Activated naive CD4-positive, alpha-beta T cell treated with anti-CD3 and anti-CD28 coated beads, Interleukin-2, amount 50 U/mL, for 24 hours (primary cell): Measurements from ENCODE around the gene AXIN1.
"Not testable (repeated sequence)": the region's sequence is repeated elsewhere in the genome, so short reads cannot be mapped to it uniquely, and the experiment has no call there.

Source experiments
- H3K27ac Mint-ChIP-seq: one replicate; pipeline ENCODE4 v1.8.0; 2021; ENCODE audit warnings: mild to moderate bottlenecking, mixed read lengths
- H3K27me3 Mint-ChIP-seq: one replicate; pipeline ENCODE4 v1.8.0; 2021; ENCODE audit warnings: mixed read lengths
- H3K36me3 Mint-ChIP-seq: one replicate; pipeline ENCODE4 v1.8.0; 2021; ENCODE audit warnings: mixed read lengths
- H3K4me1 Mint-ChIP-seq: one replicate; pipeline ENCODE4 v1.8.0; 2021; ENCODE audit warnings: mixed read lengths
- H3K4me3 Mint-ChIP-seq: one replicate; pipeline ENCODE4 v1.8.0; 2021; ENCODE audit warnings: mild to moderate bottlenecking, mixed read lengths
- H3K9me3 Mint-ChIP-seq: one replicate; pipeline ENCODE4 v1.8.0; 2021; ENCODE audit warnings: mixed read lengths

The AXIN1 gene

DNA sequence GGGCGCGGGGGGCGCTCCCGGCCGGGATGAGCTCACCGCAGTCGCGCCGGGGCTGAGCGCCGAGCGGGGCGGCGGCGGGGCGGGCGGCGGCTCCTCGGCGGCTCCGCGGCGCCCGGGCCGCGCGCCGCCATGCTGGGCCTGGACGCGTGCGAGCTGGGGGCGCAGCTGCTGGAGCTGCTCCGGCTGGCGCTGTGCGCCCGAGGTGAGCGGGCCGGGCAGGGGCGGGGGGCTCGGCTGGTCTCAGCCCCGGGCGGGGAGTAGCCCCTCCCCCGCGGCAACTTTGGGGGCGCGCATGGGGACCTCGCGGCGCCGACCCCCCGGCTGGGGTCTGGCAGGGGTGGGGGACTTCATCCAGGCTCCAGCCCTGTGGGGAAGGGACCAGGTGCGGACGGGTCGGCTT, 72.0 kb downstream of the AXIN1 start, which contains the start of gene ARHGDIG:
Gene ARHGDIG (plus strand): TSS at position 40 of the 400 bp plus-strand sequence. CDS start 90 bp downstream, at position 130.
- Mint-ChIP-seq H3K4me3 (no peak within 1 kb of the TSS), H3K36me3 (no peaks in the 10 kb centered on the region), H3K27me3 (peaks cover 9% of the 10 kb centered on the region), H3K27ac (no peak within 1 kb of the TSS), H3K9me3 (no peaks in the 10 kb centered on the region), H3K4me1 (peaks cover 5% of the 10 kb centered on the region)

DNA sequence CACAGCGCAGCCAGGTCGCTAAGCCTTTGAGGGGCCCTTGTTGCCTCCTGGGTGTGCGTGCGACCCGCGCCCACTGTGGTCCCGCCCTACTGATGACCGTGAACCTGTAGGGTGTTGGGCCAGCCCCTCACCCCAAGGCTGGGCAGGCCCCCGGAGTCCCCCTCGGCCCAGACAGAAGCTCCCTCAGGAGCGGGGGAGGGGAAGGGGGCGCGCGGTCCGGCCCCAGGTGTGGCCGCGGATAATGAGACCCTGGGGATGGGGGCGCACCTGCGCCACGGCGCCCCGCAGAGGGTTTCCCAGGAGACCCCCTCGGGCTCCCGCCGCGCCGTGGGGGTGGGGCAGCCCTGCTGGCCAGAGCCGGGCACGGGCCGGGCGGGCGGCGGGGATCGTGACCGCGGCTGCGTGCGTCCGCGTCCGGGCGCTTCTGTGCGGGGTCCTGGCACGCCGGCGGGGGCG, 72.5 kb downstream of the AXIN1 start:
- H3K9me3 Mint-ChIP-seq = no peaks in the 10 kb centered on the region
- no peaks in the 10 kb centered on the region for H3K36me3 Mint-ChIP-seq
- peaks cover 9% of the 10 kb centered on the region for H3K27me3 Mint-ChIP-seq
- H3K4me1 Mint-ChIP-seq = peaks cover 5% of the 10 kb centered on the region
- H3K27ac Mint-ChIP-seq = no peak overlapping the region
- H3K4me3 Mint-ChIP-seq = no peak overlapping the region

DNA sequence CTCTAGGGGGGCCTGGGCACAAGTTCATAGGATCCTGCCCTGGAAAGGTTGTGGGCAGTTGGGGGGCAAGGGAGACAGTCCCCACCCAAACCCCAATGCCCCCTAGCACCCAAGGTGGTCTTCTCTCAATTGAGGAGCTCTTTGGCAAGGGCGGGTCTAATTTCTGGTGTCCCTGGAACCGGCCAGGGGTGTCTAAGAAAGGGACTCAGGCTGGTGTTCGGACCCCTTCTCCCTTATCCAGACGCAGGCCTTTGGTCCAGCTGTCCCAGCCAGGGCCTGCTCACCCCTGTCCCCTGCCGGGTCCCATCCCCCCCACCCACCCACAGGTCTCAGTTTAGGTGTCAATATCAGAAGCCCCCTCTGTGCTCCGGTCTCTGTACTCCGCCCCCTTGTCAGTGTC, 73.0 kb downstream of the AXIN1 start:
- Mint-ChIP-seq H3K36me3 (no peaks in the 10 kb centered on the region), H3K27ac (no peak overlapping the region), H3K4me1 (peaks cover 5% of the 10 kb centered on the region), H3K9me3 (no peaks in the 10 kb centered on the region), H3K4me3 (peak overlapping the region; percentile 19), H3K27me3 (peaks cover 9% of the 10 kb centered on the region)

DNA sequence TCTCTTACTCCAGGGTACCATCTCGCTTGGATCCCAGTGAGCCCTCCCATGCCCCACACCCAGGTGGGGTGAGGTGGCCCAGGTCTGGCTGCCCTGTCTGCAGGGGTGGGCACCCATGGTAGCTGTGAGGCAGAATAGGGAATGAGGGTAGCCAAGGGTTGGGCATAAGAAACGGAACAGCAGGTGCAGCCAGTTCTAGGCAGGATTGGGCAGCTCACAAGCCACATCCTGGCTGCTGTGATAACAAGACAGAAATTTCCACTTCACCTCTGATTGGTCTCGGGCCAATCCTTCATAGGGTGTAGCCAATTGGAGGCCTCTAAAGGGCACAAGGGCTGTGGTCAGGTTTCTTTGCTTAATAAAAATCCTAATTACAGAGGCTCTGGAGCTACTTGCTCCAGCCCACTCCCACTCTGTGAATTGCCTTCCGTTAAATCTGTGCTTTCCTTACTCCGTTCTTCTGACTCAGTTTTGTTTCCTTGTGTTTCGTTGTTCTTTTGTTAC, 73.6 kb downstream of the AXIN1 start:
- peak overlapping the region; percentile 19 for H3K4me3 Mint-ChIP-seq
- peaks cover 5% of the 10 kb centered on the region for H3K4me1 Mint-ChIP-seq
- no peaks in the 10 kb centered on the region for H3K9me3 Mint-ChIP-seq
- no peaks in the 10 kb centered on the region for H3K36me3 Mint-ChIP-seq
- H3K27me3 Mint-ChIP-seq = peaks cover 9% of the 10 kb centered on the region
- peak overlapping the region; percentile 3 for H3K27ac Mint-ChIP-seq

DNA sequence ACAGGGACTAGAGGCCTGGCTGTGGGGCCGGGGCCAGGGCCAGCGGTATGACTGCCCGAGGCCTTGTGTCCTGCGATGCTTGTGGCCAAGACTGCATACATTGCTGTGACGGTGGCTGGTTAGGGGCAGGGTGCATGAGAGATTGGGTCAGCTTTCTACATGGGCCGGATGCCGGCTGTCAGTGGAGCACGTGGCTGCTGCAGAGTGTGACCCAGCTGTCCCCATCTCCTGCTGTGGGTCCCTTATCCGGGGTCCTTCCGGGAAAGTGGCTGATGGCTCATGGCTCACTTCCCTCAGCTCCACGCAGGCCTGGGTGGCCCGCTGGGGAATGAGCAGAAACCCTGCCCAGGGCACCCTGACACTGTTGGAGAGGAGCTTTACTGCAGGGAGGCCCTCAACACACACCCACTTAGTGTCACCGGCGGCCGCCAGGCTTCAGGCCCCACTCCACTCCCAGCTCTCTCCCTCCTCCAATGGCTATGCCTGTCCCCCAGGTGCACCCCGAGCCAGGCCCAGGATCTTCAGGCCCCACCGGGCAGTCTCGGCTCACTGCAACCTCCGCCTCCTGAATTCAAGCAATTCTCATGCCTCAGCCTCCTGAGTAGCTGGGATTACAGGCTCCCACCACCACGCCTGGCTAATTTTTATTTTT, 76.0 kb downstream of the AXIN1 start:
- H3K27me3 Mint-ChIP-seq = peaks cover 9% of the 10 kb centered on the region
- H3K27ac Mint-ChIP-seq = no peak overlapping the region
- H3K4me3 Mint-ChIP-seq = peak overlapping the region; percentile 66
- H3K36me3 Mint-ChIP-seq = no peaks in the 10 kb centered on the region
- no peaks in the 10 kb centered on the region for H3K9me3 Mint-ChIP-seq
- peaks cover 5% of the 10 kb centered on the region for H3K4me1 Mint-ChIP-seq

DNA sequence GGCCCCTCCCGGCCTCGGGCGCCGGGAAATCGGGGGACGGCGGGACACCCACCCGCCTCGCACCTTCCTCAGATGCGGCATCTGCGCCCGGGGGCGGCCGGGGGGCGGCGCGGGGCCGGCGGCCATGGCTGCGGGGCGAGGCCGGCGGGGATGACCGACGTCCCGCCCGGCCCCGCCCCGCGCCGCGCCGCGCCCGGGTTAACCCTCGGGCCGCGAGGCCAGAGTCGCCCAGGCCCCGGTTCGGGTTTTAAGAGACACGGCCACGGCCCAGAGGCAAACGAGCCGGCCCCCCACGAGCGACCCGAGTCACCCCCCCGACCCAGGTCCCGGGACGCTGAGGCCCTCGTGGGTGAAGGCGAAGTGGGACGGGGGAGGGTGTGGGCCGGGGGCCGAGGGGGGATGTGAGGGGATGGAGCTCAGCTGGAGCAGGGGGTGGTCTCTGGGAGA, 76.7 kb downstream of the AXIN1 start, which contains the start of gene RGS11:
Gene RGS11 (minus strand): TSS at position 159 of the 447 bp plus-strand sequence. CDS start 33 bp downstream, at position 126.
- Mint-ChIP-seq H3K4me1 (peaks cover 5% of the 10 kb centered on the region), H3K27me3 (peaks cover 9% of the 10 kb centered on the region), H3K4me3 (peak within 1 kb of the TSS; percentile 66), H3K36me3 (no peaks in the 10 kb centered on the region), H3K9me3 (no peaks in the 10 kb centered on the region), H3K27ac (no peak within 1 kb of the TSS)

DNA sequence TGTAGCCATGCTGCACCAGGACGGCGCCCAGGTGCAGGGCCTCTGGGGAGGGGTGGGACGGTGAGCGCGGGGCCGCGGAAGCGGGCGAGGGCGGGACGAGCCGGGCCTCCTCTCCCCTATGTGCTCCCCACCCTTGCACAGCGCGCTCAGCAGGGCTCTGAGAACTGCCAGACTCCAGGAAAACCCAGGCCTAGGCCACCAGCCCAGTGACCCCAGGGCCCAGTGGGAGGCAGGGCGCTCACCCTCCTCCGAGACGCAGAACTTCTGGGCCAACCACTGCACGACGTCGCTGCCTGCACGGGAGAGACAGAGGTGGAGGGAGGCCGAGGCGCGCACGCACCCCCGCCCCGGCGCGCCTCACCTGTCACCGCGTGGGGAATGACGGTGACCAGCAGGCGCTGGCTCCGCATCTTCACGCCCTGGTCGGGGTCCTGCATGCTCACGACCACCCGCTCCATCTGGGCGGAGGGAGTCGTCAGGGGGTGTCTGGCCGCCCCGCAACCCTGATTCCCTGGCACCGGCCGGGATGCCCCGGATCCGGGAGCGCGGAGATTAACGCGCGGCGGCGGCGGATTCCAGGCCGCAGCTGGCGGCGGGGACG, 77.4 kb downstream of the AXIN1 start:
- Mint-ChIP-seq H3K9me3 (no peaks in the 10 kb centered on the region), H3K4me3 (peak overlapping the region; percentile 51), H3K4me1 (peaks cover 5% of the 10 kb centered on the region), H3K36me3 (no peaks in the 10 kb centered on the region), H3K27ac (no peak overlapping the region), H3K27me3 (peaks cover 9% of the 10 kb centered on the region)

DNA sequence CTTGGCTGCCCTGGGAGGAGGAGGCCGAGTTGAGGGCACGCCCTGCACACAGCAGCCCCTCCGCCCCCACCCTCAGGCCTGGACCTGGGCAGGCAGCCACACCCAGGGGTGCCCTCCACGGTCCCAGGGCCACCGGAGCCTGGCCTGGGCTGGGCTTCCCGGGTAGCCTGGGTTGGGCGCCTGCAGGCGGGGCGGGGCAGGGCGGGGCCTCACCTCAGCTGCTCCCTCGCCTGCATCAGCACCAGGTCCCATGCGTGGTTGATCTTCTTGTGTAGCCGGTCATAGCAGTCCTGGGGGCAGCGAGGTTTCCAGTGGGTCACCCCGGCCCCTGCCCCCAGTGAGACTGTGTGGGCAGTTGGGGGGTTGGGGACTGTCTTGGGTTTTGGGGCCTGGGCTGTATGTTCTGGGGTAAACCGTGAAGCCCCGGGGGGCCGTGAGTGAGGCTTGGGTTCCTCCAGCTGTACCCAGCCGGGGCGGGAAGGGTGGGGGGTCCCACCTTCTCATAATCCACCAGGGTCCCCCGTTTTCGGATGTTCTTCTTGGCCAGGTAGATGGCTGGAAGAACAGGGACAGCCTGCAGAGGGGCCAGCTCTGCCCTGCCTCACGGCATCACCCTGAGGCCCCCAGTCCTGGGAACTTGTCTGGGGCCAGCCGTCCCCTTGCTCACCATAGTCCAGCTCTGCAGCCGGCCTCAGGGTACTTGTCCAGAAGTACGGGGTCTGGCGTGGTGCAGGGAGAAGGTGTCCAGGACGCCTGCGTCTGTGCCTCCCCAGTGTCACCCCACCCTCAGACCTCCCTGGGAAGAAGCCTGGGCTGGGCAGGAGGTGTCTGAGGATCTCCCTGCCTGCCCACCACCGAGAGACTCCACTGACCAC, 78.7 kb downstream of the AXIN1 start:
- no peaks in the 10 kb centered on the region for H3K9me3 Mint-ChIP-seq
- no peak overlapping the region for H3K4me3 Mint-ChIP-seq
- no peaks in the 10 kb centered on the region for H3K36me3 Mint-ChIP-seq
- no peak overlapping the region for H3K27ac Mint-ChIP-seq
- H3K27me3 Mint-ChIP-seq = peaks cover 6% of the 10 kb centered on the region
- H3K4me1 Mint-ChIP-seq = no peaks in the 10 kb centered on the region

DNA sequence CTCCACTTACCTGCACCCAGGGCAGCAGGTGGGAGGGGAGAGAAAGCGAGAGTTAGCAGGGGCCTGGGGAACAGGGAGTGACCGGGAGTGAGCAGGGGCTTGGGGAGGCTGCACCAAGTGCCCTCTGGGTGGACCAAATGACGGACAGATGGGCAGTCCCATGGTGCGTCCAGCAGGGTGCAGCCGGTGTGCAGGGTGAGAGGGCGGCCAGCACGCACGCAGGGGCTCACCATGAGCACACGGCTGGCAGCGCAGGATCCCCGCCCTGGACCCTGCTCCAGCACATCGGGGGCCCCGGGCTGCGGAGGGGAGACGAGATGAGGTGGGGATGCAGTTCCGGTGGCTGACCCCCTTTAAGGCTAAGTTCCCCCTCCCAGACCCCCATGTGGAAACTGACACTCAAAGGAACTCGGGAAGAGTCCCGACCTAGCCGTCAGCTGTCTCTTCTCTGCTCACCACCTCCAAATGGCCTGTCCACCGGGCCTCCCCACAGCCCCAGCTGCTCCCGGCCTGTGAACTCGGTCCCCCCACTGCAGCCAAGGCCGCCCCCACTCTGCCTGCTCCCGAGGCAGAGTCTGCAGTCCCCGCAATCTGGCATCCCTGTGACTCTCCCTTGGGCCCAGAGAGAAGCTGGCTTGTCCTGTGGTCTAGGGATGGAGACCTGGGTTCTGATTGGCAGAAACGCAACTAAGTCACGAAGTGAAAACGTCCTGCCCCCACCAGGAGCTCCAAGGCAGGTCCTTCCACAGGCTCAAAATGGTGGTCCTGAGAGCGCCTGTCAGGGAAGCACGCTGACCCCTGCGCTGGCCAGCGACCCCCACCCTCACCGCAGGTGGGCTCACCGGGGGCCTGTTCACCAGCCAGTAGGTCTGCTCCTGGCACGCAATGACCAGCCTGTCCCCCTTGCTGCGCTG, 79.6 kb downstream of the AXIN1 start:
- no peak overlapping the region for H3K4me3 Mint-ChIP-seq
- H3K27me3 Mint-ChIP-seq = peaks cover 6% of the 10 kb centered on the region
- H3K36me3 Mint-ChIP-seq = no peaks in the 10 kb centered on the region
- H3K27ac Mint-ChIP-seq = peak overlapping the region; percentile 17
- no peaks in the 10 kb centered on the region for H3K9me3 Mint-ChIP-seq
- H3K4me1 Mint-ChIP-seq = no peaks in the 10 kb centered on the region

DNA sequence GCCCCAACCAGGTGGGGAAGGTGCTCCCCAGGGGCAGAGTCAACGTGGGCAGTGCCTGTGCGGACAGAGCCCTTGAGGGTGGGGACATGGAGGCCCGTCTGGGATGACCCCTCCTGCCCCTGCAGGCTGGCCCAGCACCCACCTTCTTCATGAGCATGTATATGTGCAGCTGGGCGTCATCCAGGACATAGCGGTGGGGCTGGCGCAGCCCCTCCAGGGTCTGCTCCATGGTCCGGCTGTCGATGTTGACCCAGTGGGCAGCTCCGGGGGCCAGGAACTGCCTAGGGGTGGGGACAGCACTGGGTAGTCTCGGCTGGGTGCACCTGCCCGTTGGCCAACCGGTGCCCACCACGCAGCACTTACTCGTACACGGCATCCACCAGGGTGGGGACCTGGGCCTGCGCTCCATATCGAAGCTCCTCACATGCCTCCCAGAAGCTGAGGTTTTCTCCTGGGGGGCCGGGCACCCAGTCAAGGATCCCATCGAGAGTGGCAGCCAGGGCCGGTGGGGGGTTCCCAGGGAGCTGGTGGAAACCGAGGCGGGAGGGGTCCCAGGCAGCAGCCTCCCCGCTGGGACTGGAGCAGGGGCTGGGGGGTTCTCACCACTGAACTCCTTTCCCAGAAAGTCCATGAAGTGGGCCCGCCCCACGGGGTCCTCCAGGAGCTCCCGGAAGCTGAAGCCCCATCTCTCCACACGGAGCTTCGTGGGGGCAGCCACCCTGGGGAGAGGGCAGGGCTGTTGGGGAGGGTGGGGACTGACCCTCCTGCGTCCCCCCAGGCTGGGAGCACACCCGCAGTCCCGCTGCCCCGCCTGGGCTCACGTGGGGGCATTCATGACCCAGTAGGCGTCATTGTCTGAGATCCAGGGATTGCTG, 81.9 kb downstream of the AXIN1 start:
- no peaks in the 10 kb centered on the region for H3K36me3 Mint-ChIP-seq
- no peaks in the 10 kb centered on the region for H3K27me3 Mint-ChIP-seq
- no peaks in the 10 kb centered on the region for H3K4me1 Mint-ChIP-seq
- no peaks in the 10 kb centered on the region for H3K9me3 Mint-ChIP-seq
- H3K27ac Mint-ChIP-seq = no peak overlapping the region
- H3K4me3 Mint-ChIP-seq = no peak overlapping the region

DNA sequence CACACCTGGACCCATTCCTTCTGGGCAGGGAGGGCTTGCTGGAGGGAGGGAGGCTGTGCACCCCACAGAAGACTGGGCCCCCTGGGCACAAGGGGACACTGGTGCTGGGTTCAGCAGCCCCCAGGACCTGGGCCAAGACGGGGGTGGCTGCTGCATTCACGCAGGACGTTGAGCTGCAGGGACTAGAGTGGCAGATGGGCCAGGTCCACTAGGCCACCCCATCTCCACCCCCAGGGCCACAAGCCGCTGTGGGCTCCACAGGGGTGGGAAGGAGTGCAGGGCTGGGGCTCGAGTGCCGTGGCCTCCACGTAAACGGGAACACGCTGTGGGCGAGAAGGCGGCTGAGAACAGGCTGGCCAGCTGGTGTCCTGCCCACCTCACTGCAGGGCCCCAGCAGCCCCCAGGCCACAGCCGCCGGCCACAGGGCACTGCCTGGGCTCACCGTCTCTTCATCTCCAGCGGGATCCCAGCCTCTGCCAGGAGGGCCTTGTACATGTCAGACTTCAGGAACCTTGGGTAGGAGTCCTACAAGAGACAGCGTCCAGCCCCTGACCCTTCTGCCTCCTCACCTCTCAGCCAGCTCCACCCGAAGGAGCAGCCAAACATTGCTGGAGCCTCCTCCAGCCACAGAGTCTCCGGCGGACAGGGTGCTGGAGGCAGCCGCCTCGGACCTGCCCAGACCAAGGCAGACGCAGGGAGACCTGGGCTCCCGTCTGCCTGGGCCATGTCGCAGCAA, 83.3 kb downstream of the AXIN1 start:
- Mint-ChIP-seq H3K36me3 (no peaks in the 10 kb centered on the region), H3K27ac (no peak overlapping the region), H3K4me1 (no peaks in the 10 kb centered on the region), H3K27me3 (no peaks in the 10 kb centered on the region), H3K4me3 (no peak overlapping the region), H3K9me3 (no peaks in the 10 kb centered on the region)

DNA sequence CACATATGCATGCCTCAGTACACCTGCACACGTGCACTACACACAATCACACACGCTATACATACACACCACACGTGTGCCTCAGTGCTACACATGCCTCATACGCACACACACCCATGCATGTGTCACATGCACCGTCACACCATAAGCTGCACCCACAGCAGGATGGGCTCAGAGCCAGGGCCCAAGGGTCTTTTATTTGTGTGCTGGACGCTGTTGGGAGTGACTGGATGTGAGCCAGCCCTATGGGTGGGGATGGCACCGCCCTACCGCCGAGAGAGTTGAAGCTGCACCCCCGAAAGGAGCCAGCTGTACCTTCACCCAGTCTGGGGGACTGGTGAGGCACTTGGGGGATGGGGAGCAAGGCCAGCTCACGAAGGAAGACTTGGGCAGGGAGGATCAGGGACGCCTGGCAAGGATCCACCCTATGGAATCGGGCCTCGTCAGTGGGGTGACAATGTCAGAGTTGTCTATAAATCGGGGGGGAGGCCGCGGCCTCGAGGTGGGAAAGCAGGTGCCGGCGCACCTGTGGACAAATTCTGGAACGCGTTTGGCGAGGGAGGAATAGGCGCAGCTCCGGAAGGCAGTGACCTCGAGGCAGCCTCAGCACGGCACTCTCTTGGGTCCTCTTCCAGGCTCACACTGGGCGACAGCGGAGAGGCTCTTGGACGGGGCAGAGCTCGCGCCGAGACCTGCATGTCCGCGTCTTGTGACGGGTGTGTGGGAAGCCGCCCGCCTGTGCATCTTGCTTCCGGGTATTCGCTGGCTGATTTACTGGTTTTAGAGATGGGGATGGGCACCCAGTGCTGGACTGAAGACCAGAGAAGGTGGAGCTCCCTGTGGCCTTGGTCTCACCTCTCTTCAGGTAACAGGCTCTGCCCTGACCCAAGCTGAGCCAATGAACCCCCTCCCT, 84.1 kb downstream of the AXIN1 start:
- Mint-ChIP-seq H3K27ac (no peak overlapping the region), H3K27me3 (no peaks in the 10 kb centered on the region), H3K4me1 (no peaks in the 10 kb centered on the region), H3K9me3 (no peaks in the 10 kb centered on the region), H3K4me3 (no peak overlapping the region), H3K36me3 (no peaks in the 10 kb centered on the region)

DNA sequence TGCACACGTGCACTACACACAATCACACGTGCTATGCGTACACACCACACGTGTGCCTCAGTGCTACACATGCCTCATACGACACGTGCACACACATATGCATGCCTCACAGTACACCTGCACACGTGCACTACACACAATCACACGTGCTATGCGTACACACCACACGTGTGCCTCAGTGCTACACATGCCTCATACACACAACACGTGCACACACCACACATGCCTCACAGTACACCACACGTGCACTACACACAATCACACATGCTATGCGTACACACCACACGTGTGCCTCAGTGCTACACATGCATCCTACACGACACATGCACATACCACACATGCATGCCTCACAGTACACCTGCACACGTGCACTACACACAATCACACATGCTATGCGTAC, 85.0 kb downstream of the AXIN1 start:
- H3K36me3 Mint-ChIP-seq, H3K27ac Mint-ChIP-seq, H3K27me3 Mint-ChIP-seq, H3K4me1 Mint-ChIP-seq, H3K9me3 Mint-ChIP-seq, H3K4me3 Mint-ChIP-seq: not testable (repeated sequence)
